Transverse colon (tissue), 4 donors: ENCODE data around the gene SEC31A.

Experiments
- EP300 ChIP-seq: sonication (generic); formaldehyde crosslinking; IDR thresholded peaks from one replicate; pipeline ENCODE4 v1.6.1; 2017; ENCODE audit warnings: antibody characterized with exemption, low read depth
- POLR2A ChIP-seq: fragments of 450-650 bp; IDR thresholded peaks from one replicate; pipeline ENCODE4 v1.6.1; 2016; ENCODE audit warnings: antibody characterized with exemption, mild to moderate bottlenecking, moderate library complexity
- POLR2AphosphoS5 ChIP-seq, 3 donors: sonication (generic); formaldehyde crosslinking; IDR thresholded peaks; one replicate each; pipeline ENCODE4 v1.6.1; 2016; ENCODE audit warnings: antibody characterized with exemption in 3 of 3
- TF ChIP-seq, protein P1 (sequence below), 5 experiments: fragments of 200-600 bp in 3 of 5; fragments of 450-650 bp in 2 of 5; sonication (generic) in 3 of 5; IDR thresholded peaks; 1 replicate in 2 of 5; 2 replicates in 3 of 5; pipeline ENCODE4 v1.5.1; 2016 to 2017; ENCODE audit warnings: antibody characterized with exemption in 5 of 5, inconsistent platforms in 3 of 5, mild to moderate bottlenecking in 2 of 5, moderate library complexity in 1 of 5

GRCh38 chr4:82773057-82773456 is 117.9 kb downstream of the SEC31A start:
- TF ChIP-seq, protein P1, sequence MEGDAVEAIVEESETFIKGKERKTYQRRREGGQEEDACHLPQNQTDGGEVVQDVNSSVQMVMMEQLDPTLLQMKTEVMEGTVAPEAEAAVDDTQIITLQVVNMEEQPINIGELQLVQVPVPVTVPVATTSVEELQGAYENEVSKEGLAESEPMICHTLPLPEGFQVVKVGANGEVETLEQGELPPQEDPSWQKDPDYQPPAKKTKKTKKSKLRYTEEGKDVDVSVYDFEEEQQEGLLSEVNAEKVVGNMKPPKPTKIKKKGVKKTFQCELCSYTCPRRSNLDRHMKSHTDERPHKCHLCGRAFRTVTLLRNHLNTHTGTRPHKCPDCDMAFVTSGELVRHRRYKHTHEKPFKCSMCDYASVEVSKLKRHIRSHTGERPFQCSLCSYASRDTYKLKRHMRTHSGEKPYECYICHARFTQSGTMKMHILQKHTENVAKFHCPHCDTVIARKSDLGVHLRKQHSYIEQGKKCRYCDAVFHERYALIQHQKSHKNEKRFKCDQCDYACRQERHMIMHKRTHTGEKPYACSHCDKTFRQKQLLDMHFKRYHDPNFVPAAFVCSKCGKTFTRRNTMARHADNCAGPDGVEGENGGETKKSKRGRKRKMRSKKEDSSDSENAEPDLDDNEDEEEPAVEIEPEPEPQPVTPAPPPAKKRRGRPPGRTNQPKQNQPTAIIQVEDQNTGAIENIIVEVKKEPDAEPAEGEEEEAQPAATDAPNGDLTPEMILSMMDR (IDR thresholded peaks at IDR 0.05): no peak
- no peak for TF ChIP-seq POLR2A
- TF ChIP-seq EP300: no peak
- TF ChIP-seq POLR2AphosphoS5 (IDR thresholded peaks at IDR 0.05): no peak
